ENCODE measurements around the gene RASGRP1.

Gene RASGRP1

GRCh38 chr15:38459480-38459879, 105.1 kb downstream of the RASGRP1 start:
- no peak for DNase-seq (ENCODE audit: low spot score)

- no peak for DNase-seq (ENCODE audit: low spot score)
Measured at GRCh38 chr15:38458646-38459045, 106.0 kb downstream of the RASGRP1 start.

- DNase-seq (ENCODE audit: low spot score): no peak
Measured at GRCh38 chr15:38455092-38455491, 109.5 kb downstream of the RASGRP1 start.

DNA sequence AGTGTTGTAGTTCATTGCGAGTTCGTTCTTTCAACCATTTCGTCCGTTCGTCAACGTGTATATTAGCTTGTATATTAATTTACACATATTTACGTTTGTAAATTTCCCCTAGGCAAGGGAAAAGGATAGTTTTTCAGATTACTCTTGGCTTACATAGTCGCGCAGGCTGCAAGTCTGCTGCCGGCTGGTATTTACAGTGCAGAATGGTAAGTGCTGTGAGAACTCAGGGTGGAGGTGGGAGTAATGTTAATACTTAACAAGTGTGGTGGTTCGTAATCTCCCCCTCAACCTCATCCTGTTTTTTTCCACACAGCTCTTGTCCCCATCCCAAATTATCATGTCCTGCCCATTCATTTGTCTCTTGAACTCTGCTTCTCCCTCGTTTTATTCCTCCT, 109.9 kb downstream of the RASGRP1 start:
- DNase-seq (ENCODE audit: low spot score): no peak

GRCh38 chr15:38453971-38454695, 110.5 kb downstream of the RASGRP1 start, which contains the start of gene FAM98B:
FAM98B (plus strand) TSS chr15:38454127; CDS start chr15:38454162, 35 bp downstream.
- DNase-seq (ENCODE audit: low spot score): peak; percentile 78

DNA sequence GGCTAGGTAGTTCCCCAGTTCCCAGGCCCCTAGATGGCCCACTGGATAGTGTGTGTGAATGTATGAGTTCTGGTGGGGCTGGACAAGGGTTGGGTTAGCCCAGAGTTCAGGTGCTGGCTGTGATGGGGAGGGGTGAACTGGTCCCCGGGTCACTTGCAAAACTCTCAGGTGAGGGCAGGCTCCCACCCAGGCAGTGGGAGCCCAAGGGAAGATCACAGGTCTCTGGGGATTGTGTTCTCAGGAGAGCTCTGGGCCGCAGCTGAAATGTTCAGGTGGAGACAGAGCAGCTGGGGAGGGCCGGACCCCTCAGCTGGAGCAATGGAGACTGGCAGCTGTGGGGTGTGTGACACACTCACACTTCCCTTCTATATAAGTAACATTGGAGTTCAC, 123.5 kb downstream of the RASGRP1 start:
- DNase-seq (ENCODE audit: low spot score): no peak

- DNase-seq (ENCODE audit: low spot score): peak; percentile 21
Measured at GRCh38 chr15:38440353-38441129, 124.1 kb downstream of the RASGRP1 start.

Data from hepatic stellate cell (primary cell).